ENCODE data around the gene FAM184A. TPM values are rescaled to one million over a fixed set of nuclear protein-coding genes. Genes with fewer than 3 reads are reported as not detected.

Gene FAM184A
- total and polyA plus RNA-seq, 2 donors from 2014 or later = 3.4 to 9.0 TPM

DNA sequence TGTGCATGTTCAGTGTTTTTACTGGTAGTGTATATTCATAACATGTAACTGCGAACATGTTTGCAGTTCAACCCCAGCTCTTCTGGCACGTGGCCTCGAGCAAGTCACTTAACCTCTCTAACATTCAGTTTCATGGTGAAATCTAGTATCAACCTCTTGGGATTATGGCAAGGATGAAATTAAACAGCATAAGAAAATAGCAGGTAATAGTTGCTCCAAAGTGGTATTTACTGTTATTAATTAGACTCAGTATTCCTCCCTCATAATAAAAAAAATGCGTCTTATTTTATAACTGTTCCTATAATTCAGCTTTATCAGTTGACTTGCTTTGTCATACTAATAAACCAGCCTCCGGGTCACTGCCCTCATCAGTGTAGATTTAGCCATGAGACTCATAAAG, 15.0 kb downstream of the FAM184A start:
- intact Hi-C loops (cut with DNase I) = no loop called here
- H3K9ac ChIP-seq (ENCODE audit: low read length in 3 of 3) = no peak overlapping the region
- TF ChIP-seq, protein P1, sequence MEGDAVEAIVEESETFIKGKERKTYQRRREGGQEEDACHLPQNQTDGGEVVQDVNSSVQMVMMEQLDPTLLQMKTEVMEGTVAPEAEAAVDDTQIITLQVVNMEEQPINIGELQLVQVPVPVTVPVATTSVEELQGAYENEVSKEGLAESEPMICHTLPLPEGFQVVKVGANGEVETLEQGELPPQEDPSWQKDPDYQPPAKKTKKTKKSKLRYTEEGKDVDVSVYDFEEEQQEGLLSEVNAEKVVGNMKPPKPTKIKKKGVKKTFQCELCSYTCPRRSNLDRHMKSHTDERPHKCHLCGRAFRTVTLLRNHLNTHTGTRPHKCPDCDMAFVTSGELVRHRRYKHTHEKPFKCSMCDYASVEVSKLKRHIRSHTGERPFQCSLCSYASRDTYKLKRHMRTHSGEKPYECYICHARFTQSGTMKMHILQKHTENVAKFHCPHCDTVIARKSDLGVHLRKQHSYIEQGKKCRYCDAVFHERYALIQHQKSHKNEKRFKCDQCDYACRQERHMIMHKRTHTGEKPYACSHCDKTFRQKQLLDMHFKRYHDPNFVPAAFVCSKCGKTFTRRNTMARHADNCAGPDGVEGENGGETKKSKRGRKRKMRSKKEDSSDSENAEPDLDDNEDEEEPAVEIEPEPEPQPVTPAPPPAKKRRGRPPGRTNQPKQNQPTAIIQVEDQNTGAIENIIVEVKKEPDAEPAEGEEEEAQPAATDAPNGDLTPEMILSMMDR (IDR thresholded peaks at IDR 0.05; ENCODE audit: borderline replicate concordance, extremely low read depth, insufficient read depth) = no peak
- H3K4me3 ChIP-seq (ENCODE audit: low read length in 3 of 3) = no peak overlapping the region
- no peaks in the 10 kb centered on the region for H3K27me3 ChIP-seq (ENCODE audit: control insufficient read depth, insufficient read depth, low read length)
- no peak for DNase-seq
- H3K9me3 ChIP-seq (ENCODE audit: control insufficient read depth in 2 of 3, insufficient read depth in 1 of 3, low read length in 3 of 3) = no peaks in the 10 kb centered on the region
- no peaks in the 10 kb centered on the region for H3K4me1 ChIP-seq (ENCODE audit: control insufficient read depth in 2 of 3, insufficient read depth in 2 of 3, low read depth in 1 of 3, low read length in 3 of 3)
- no peak overlapping the region for H3K27ac ChIP-seq (ENCODE audit: low read depth in 2 of 2, low read length in 2 of 2)
- FAIRE-seq = no peak
- H3K36me3 ChIP-seq (ENCODE audit: control insufficient read depth in 2 of 3, insufficient read depth in 3 of 3, low read length in 3 of 3) = no peaks in the 10 kb centered on the region

GRCh38 chr6:119061215-119061614, 17.2 kb downstream of the FAM184A start:
- FAIRE-seq (no peak), DNase-seq (no peak)
- Histone ChIP-seq H3K27ac (ENCODE audit: low read depth in 2 of 2, low read length in 2 of 2) (no peak overlapping the region), H3K27me3 (ENCODE audit: control insufficient read depth, insufficient read depth, low read length) (no peaks in the 10 kb centered on the region), H3K4me1 (ENCODE audit: control insufficient read depth in 2 of 3, insufficient read depth in 2 of 3, low read depth in 1 of 3, low read length in 3 of 3) (no peaks in the 10 kb centered on the region), H3K9ac (ENCODE audit: low read length in 3 of 3) (no peak overlapping the region), H3K9me3 (ENCODE audit: control insufficient read depth in 2 of 3, insufficient read depth in 1 of 3, low read length in 3 of 3) (no peaks in the 10 kb centered on the region), H3K4me3 (ENCODE audit: low read length in 3 of 3) (no peak overlapping the region), H3K36me3 (ENCODE audit: control insufficient read depth in 2 of 3, insufficient read depth in 3 of 3, low read length in 3 of 3) (no peaks in the 10 kb centered on the region)
- intact Hi-C loops (cut with DNase I) = no loop called here
- TF ChIP-seq, protein P1 (IDR thresholded peaks at IDR 0.05; ENCODE audit: borderline replicate concordance, extremely low read depth, insufficient read depth) = no peak

- TF ChIP-seq, protein P1 (IDR thresholded peaks at IDR 0.05; ENCODE audit: borderline replicate concordance, extremely low read depth, insufficient read depth) = no peak
- intact Hi-C loops (cut with DNase I) = no loop called here
- H3K27ac ChIP-seq (ENCODE audit: low read depth in 2 of 2, low read length in 2 of 2) = no peak overlapping the region
- no peaks in the 10 kb centered on the region for H3K9me3 ChIP-seq (ENCODE audit: control insufficient read depth in 2 of 3, insufficient read depth in 1 of 3, low read length in 3 of 3)
- no peaks in the 10 kb centered on the region for H3K27me3 ChIP-seq (ENCODE audit: control insufficient read depth, insufficient read depth, low read length)
- no peaks in the 10 kb centered on the region for H3K4me1 ChIP-seq (ENCODE audit: control insufficient read depth in 2 of 3, insufficient read depth in 2 of 3, low read depth in 1 of 3, low read length in 3 of 3)
- no peaks in the 10 kb centered on the region for H3K36me3 ChIP-seq (ENCODE audit: control insufficient read depth in 2 of 3, insufficient read depth in 3 of 3, low read length in 3 of 3)
- no peak overlapping the region for H3K9ac ChIP-seq (ENCODE audit: low read length in 3 of 3)
- H3K4me3 ChIP-seq (ENCODE audit: low read length in 3 of 3) = no peak overlapping the region
- no peak for DNase-seq
- FAIRE-seq = no peak
Observed at GRCh38 chr6:119060255-119060907, 18.1 kb downstream of the FAM184A start.

DNA sequence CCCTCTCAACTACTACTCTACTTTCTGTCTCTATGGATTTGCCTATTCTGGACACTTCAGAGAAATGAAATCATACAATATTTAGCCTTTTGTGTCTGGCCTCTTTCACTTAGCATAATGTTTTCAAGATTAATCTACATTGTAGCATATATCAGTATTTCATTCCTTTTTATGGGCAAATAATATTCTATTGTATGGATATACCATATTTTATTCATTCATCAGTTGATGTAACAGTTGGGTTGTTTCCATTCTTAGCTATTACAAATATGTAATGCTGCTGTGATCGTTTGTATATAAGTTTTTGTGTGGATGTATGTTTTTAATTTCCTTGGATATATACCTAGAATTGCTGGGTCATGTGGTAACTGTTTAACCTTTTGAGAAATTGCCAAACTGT, 23.4 kb downstream of the FAM184A start:
- DNase-seq = no peak
- Histone ChIP-seq H3K9me3 (ENCODE audit: control insufficient read depth in 2 of 3, insufficient read depth in 1 of 3, low read length in 3 of 3) (no peaks in the 10 kb centered on the region), H3K27ac (ENCODE audit: low read depth in 2 of 2, low read length in 2 of 2) (no peak overlapping the region), H3K27me3 (ENCODE audit: control insufficient read depth, insufficient read depth, low read length) (no peaks in the 10 kb centered on the region), H3K4me1 (ENCODE audit: control insufficient read depth in 2 of 3, insufficient read depth in 2 of 3, low read depth in 1 of 3, low read length in 3 of 3) (no peaks in the 10 kb centered on the region), H3K36me3 (ENCODE audit: control insufficient read depth in 2 of 3, insufficient read depth in 3 of 3, low read length in 3 of 3) (no peaks in the 10 kb centered on the region), H3K4me3 (ENCODE audit: low read length in 3 of 3) (no peak overlapping the region), H3K9ac (ENCODE audit: low read length in 3 of 3) (no peak overlapping the region)
- FAIRE-seq = no peak
- intact Hi-C loops (cut with DNase I) = no loop called here
- TF ChIP-seq, protein P1 (IDR thresholded peaks at IDR 0.05; ENCODE audit: borderline replicate concordance, extremely low read depth, insufficient read depth) = no peak

Data from kidney (tissue), 14 donors.